ENCODE results near the gene CFB. TPM values are rescaled to one million over a fixed set of nuclear protein-coding genes. Genes with fewer than 3 reads are reported as not detected.

CFB gene
- total and polyA plus RNA-seq, 2 of the 13 experiments (the other 11 are each of a cell fraction or from before 2014, with no cell fraction given) = 171 to 513 TPM

DNA sequence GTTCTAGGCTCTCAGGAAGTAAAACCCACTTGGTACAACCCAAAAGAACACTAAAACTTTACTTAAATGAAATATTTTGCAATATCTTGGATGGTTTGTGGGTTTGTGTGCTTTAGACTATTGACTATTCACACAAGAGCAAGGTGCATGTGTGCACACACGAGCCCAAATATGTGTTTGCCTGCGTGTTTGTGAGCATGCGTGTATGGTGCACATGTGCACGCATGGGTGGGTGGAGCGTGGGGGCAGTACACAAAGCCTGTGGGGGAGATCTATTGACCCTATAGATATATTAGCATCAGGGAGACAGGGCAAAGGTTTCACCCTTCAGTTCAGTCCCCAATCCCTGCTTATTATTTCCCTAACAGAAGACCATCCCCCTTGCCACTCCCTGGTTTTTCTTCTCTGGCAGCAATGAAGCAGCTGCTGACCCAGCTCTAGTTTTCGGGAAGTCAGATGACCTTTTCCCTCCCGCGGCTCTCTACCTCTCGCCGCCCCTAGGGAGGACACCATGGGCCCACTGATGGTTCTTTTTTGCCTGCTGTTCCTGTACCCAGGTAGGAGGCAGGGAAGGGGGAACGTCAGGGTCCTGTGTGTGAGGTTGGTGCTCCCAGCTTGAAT lies 18.5 kb upstream of the CFB start, which contains the start of gene C2 (continued):
- TF ChIP-seq, protein P1, sequence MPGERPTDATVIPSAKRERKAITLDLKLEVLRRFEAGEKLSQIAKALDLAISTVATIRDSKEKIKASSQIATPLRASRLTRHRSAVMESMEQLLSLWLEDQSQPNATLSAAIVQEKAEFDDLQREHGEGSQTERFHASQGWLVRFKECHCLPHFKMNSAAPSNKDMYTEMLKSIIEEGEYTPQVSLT (CRISPR knock-in tag; IDR thresholded peaks at IDR 0.05; ENCODE audit: borderline replicate concordance, low read depth) = no peak
- TF ChIP-seq, protein P2, sequence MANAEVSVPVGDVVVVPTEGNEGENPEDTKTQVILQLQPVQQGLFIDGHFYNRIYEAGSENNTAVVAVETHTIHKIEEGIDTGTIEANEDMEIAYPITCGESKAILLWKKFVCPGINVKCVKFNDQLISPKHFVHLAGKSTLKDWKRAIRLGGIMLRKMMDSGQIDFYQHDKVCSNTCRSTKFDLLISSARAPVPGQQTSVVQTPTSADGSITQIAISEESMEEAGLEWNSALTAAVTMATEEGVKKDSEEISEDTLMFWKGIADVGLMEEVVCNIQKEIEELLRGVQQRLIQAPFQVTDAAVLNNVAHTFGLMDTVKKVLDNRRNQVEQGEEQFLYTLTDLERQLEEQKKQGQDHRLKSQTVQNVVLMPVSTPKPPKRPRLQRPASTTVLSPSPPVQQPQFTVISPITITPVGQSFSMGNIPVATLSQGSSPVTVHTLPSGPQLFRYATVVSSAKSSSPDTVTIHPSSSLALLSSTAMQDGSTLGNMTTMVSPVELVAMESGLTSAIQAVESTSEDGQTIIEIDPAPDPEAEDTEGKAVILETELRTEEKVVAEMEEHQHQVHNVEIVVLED (CRISPR knock-in tag; IDR thresholded peaks at IDR 0.05; ENCODE audit: borderline replicate concordance) = no peak
- no peak for TF ChIP-seq PHF20 (CRISPR knock-in tag; IDR thresholded peaks at IDR 0.05)
- TF ChIP-seq ZNF530 (CRISPR knock-in tag; IDR thresholded peaks at IDR 0.05; ENCODE audit: low read depth) = no peak
- TF ChIP-seq ZNF205 (CRISPR knock-in tag; IDR thresholded peaks at IDR 0.05) = 0 out of 2 replicates have a peak, but pooled peaks have one; percentile 38
- TF ChIP-seq, protein P3, sequence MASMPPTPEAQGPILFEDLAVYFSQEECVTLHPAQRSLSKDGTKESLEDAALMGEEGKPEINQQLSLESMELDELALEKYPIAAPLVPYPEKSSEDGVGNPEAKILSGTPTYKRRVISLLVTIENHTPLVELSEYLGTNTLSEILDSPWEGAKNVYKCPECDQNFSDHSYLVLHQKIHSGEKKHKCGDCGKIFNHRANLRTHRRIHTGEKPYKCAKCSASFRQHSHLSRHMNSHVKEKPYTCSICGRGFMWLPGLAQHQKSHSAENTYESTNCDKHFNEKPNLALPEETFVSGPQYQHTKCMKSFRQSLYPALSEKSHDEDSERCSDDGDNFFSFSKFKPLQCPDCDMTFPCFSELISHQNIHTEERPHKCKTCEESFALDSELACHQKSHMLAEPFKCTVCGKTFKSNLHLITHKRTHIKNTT (CRISPR knock-in tag; IDR thresholded peaks at IDR 0.05) = no peak
- TF ChIP-seq ZNF121 (CRISPR knock-in tag; IDR thresholded peaks at IDR 0.05) = no peak
- TF ChIP-seq NCOA5 (CRISPR knock-in tag; IDR thresholded peaks at IDR 0.05) = no peak
- no peak for TF ChIP-seq HNRNPLL (IDR thresholded peaks at IDR 0.05; ENCODE audit: low read depth, low read length, poor library complexity, severe bottlenecking)
- peak; percentile 31; the same call in 1 of the 2 replicates for TF ChIP-seq ZNF24 (IDR thresholded peaks at IDR 0.05)
- no peak for TF ChIP-seq ZNF34 (CRISPR knock-in tag; IDR thresholded peaks at IDR 0.05; ENCODE audit: borderline replicate concordance)
- TF ChIP-seq ELF4 (CRISPR knock-in tag; IDR thresholded peaks at IDR 0.05; ENCODE audit: borderline replicate concordance) = peak; percentile 42; the same call in 1 of the 2 replicates
- TF ChIP-seq, protein P4, sequence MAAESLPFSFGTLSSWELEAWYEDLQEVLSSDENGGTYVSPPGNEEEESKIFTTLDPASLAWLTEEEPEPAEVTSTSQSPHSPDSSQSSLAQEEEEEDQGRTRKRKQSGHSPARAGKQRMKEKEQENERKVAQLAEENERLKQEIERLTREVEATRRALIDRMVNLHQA (CRISPR knock-in tag; IDR thresholded peaks at IDR 0.05) = no peak
- no peak for TF ChIP-seq MYNN (CRISPR knock-in tag; IDR thresholded peaks at IDR 0.05; ENCODE audit: low read depth)
- no peak for TF ChIP-seq ZNF160 (CRISPR knock-in tag; IDR thresholded peaks at IDR 0.05)
- TF ChIP-seq ZNF33B (CRISPR knock-in tag; IDR thresholded peaks at IDR 0.05) = peak; percentile 16; the same call in 1 of the 2 replicates
- no peak for TF ChIP-seq ZSCAN21 (CRISPR knock-in tag; IDR thresholded peaks at IDR 0.05; ENCODE audit: borderline replicate concordance)
- TF ChIP-seq, protein P5, sequence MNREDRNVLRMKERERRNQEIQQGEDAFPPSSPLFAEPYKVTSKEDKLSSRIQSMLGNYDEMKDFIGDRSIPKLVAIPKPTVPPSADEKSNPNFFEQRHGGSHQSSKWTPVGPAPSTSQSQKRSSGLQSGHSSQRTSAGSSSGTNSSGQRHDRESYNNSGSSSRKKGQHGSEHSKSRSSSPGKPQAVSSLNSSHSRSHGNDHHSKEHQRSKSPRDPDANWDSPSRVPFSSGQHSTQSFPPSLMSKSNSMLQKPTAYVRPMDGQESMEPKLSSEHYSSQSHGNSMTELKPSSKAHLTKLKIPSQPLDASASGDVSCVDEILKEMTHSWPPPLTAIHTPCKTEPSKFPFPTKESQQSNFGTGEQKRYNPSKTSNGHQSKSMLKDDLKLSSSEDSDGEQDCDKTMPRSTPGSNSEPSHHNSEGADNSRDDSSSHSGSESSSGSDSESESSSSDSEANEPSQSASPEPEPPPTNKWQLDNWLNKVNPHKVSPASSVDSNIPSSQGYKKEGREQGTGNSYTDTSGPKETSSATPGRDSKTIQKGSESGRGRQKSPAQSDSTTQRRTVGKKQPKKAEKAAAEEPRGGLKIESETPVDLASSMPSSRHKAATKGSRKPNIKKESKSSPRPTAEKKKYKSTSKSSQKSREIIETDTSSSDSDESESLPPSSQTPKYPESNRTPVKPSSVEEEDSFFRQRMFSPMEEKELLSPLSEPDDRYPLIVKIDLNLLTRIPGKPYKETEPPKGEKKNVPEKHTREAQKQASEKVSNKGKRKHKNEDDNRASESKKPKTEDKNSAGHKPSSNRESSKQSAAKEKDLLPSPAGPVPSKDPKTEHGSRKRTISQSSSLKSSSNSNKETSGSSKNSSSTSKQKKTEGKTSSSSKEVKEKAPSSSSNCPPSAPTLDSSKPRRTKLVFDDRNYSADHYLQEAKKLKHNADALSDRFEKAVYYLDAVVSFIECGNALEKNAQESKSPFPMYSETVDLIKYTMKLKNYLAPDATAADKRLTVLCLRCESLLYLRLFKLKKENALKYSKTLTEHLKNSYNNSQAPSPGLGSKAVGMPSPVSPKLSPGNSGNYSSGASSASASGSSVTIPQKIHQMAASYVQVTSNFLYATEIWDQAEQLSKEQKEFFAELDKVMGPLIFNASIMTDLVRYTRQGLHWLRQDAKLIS (CRISPR knock-in tag; IDR thresholded peaks at IDR 0.05) = no peak; the same call in 1 of the 2 replicates
- no peak for TF ChIP-seq YY1 (IDR thresholded peaks at IDR 0.05; ENCODE audit: insufficient read depth, insufficient replicate concordance, low read depth, low read length)
- TF ChIP-seq PLRG1 (conservative IDR thresholded peaks at IDR 0.05) = no peak
